Erythroblast (primary cell): Measurements from ENCODE around the gene ALG2.

Experiments
- GATA1 ChIP-seq: IDR thresholded peaks from 2 replicates; pipeline ENCODE4 v1.6.1; 2011; ENCODE audit warnings: low read depth, mild to moderate bottlenecking, control low read depth, low read length, moderate library complexity
- POLR2A ChIP-seq: IDR thresholded peaks from 2 replicates; pipeline ENCODE4 v1.6.1; 2011; ENCODE audit warnings: mild to moderate bottlenecking, low read length

DNA sequence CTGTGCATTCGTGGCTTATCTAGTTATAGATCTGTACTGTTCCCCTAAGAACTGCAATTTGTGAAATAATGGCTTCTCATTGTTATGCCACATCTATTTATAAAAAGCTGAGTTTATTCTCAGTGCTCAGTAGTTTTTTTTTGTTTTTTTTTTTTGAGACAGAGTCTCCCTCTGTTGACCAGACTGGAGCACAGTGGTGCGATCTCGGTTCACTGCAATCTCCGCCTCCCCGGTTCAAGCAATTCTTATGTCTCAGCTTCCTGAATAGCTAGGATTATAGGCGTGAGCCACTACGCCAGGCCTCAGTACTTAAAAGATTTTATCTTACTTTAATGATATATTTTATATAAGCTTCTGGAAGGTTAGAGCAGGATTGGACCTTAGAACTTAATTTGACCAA is 19.4 kb upstream of the ALG2 start:
- TF ChIP-seq POLR2A = no peak
- TF ChIP-seq GATA1 = no peak
